Keratinocyte (primary cell): ENCODE results near the gene ZNF346.

Experiments
- EZH2 ChIP-seq: IDR thresholded peaks from one replicate; pipeline ENCODE4 v1.6.1; 2012; ENCODE audit warnings: inconsistent platforms, mild to moderate bottlenecking, low read length, moderate library complexity
- TF ChIP-seq, protein P1 (sequence below), 3 experiments: IDR thresholded peaks in 1 of 3; conservative IDR thresholded peaks in 1 of 3; optimal IDR thresholded peaks in 1 of 3; 2 replicates in 2 of 3; 3 replicates in 1 of 3; pipeline versions ENCODE3 to v1.5.1; 2011; ENCODE audit warnings: low read length in 3 of 3, mild to moderate bottlenecking in 3 of 3, moderate library complexity in 2 of 3, control low read depth in 1 of 3, inconsistent platforms in 1 of 3; ENCODE audit not compliant: insufficient read depth in 2 of 3; ENCODE audit errors: extremely low read depth in 1 of 3

DNA sequence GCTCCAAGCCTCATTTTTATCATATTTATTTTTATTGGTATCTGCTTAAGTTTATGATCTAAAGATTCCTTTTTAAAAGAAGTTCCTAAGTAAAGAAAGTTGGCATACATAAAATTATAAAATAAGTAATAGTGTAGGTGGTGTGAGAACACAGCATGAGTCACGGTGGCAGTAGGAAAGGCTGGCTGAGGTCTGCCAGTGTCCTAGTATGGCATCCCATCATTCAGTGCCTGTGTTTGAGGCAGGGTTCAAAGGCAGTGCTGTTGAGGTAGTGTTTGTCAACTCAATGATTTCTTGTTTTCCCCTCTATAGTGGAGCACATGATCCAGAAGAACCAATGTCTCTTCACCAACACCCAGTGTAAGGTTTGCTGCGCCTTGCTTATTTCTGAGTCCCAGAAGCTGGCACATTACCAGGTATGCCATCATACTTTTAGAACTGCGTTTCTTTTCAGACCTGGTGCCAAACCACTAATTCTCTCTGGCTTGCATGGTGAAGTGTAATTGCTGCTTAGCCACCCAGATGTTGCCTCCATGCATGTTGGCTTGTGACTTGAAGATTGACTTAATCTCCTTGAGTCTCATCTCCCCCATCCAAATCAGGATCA, 18.4 kb downstream of the ZNF346 start:
- TF ChIP-seq, protein P1, sequence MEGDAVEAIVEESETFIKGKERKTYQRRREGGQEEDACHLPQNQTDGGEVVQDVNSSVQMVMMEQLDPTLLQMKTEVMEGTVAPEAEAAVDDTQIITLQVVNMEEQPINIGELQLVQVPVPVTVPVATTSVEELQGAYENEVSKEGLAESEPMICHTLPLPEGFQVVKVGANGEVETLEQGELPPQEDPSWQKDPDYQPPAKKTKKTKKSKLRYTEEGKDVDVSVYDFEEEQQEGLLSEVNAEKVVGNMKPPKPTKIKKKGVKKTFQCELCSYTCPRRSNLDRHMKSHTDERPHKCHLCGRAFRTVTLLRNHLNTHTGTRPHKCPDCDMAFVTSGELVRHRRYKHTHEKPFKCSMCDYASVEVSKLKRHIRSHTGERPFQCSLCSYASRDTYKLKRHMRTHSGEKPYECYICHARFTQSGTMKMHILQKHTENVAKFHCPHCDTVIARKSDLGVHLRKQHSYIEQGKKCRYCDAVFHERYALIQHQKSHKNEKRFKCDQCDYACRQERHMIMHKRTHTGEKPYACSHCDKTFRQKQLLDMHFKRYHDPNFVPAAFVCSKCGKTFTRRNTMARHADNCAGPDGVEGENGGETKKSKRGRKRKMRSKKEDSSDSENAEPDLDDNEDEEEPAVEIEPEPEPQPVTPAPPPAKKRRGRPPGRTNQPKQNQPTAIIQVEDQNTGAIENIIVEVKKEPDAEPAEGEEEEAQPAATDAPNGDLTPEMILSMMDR (optimal IDR thresholded peaks at IDR 0.05 in 1 of 3, IDR thresholded peaks at IDR 0.05 in 1 of 3, conservative IDR thresholded peaks at IDR 0.05 in 1 of 3; ENCODE audit: extremely low read depth in 1 of 3, insufficient read depth in 2 of 3, low read length in 3 of 3): no peak
- no peak for TF ChIP-seq EZH2
